ENCODE data around the gene LRP1B.
"Not testable (repeated sequence)": the region's sequence is repeated elsewhere in the genome, so short reads cannot be mapped to it uniquely, and the experiment has no call there.

The LRP1B gene

DNA sequence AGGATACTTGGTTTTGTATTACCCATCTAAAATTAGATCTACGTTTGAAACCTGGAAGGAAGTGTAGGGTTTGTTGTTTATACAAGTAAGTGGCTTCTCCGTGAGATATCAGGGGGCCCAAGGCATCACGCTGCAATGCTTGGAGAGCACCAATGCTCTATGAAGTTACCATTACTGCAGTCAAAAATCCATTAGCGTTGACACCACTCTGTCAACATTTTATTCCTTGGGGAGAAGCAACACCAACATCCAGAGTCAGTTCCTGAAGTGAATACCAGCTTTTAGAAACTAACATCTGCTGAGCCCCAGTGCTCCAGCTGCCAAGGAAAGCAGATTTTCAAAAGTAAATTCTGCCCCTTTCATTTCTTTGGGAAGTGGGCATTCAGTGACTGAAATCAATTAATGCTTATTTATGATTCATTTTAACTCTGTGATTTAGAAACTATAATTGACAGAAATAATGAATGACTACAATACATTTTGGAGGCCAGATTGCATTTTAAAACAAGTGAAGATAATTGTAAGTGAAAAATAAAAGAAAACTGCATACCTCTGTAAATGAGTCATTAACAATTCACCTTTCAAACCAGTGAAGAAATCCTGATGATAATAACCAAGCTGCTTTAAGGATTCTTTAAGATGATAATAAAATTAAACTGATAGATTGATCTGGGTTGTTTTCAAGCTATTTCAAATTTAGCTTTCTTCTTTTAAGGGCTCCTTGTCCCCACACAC lies 30.5 kb downstream of the LRP1B start:
- no peak for DNase-seq

- no peak for DNase-seq
These were observed 33.1 kb downstream of the LRP1B start for GRCh38 chr2:142097711-142098110.

DNA sequence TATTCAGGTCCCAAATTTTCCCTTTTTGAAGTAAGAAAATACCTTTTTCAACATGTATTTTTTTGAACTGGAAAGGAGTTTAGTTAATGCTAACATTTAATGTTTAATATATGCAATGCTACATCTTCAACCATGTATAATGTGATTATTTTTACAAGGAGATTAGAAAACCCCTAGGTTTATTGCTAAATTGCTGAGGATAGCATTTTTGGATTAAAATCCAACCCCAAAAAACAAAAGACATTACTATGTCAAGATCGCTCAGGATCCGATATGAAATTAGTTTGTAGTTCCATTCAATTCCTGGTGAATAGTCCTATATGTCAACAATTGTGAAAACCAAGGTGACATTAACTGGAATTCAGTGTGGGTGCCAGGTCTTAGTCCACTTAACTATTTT lies 35.2 kb downstream of the LRP1B start:
- no peak for DNase-seq

GRCh38 chr2:142094233-142094632 lies 36.6 kb downstream of the LRP1B start:
- no peak for DNase-seq

DNA sequence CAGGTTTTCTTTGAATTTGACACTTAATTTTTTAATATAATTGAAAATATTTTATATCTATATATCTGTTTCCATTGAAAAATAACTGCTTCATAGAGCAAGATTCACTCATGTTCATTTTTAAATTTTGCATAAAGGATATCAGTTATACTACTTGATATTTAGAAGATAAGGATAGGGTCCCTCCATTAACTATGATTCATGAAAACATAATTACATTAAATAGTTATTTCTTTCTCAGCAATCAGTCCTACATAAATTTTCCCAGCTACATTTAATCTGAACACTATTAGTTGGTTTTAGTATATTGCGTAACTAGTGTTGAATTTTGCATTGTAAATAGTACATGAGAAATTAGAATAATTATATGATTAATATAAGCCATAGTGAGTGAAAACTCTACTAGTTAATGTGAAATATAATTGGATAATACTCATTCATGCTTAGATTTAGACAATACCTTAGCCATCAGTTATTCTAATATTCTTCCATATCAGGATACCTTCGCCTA lies 42.7 kb downstream of the LRP1B start:
- DNase-seq = no peak

- DNase-seq = not testable (repeated sequence)
These were observed 43.2 kb downstream of the LRP1B start for GRCh38 chr2:142087585-142087984.

DNA sequence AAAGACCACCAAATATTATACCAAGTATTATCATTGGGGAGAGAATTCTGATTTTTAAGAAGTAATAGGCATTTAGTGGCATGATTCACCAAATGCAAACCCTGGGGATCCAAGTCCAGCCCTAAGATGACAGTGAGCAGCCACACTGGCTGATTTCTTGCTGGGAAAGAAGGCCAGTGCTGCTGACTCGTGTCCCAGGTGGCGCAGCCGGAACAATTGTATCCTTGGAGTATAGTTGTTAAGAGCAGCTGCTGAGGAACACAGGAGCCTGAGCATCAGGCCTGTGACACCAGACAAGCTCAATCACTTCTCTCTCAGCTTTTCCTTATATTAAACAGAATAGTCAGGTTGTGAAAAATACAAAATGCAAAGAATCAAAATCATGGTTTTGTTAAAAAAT lies 48.4 kb downstream of the LRP1B start:
- DNase-seq = no peak

DNA sequence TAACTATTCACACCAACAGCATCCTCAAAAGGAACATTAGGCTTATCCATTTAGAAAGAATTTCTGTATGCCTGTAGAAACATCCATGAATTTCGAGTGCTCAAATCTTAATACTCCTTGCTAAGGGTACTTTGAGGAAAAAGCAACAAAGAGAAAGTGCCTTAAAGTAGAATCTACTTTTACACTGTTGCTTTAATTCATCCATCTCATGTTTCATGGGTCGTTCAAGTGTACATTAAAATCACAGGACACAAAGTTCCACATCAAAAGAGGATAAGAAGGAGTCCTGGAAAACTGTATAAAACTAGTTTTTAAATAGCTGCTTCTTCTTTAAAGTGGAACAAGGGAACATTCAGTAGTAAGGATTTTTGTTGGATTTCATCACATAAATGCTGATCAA lies 54.5 kb downstream of the LRP1B start:
- DNase-seq = no peak

DNA sequence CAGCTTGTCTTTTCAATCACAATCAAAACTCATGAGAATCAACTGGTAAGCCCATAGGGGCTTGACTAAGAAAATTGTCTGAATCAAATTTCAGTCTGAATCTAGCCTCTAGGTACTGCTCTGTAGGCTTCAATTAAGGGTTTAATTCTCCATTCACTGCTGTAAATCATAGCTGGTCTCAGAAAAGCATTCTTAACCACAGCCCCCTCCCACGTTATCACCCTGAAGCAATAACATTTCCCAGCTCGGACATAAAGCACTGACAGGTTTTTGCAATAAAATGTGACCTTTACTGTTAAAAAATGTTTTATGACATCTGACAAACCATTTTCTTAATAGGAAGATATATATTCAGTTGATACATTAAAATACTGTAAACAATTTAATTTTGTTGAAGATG lies 55.0 kb downstream of the LRP1B start:
- DNase-seq = no peak

DNA sequence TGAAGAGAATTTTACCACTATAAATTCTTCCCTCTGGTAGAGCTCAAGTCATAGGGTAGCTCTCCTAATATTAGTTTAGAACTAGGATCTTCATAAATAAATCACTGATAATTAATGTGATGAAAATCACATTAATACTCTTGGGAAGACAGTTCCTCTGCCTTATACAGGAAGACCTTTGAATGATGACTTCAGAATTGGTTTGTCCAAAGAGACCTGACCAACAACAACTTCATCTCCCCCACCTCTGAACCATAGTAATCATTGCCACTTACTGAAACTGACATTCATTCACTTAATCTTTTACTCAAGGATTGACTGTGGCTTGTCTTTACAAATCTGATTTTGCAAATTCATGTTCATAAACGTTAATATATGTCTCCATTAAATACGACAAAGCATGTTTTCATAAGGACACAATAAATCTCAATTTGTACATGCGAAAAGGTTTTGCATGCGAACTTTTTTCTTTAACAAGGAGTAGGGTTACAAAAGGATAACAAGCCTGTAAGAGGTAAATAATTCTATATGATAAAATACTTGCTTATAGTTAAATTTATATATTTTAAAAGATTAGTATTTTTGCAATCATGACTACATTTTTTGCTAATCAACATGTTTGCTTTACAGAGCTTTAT lies 61.4 kb downstream of the LRP1B start:
- no peak for DNase-seq

- DNase-seq = no peak
These were observed 65.1 kb downstream of the LRP1B start for GRCh38 chr2:142065700-142066099.

DNA sequence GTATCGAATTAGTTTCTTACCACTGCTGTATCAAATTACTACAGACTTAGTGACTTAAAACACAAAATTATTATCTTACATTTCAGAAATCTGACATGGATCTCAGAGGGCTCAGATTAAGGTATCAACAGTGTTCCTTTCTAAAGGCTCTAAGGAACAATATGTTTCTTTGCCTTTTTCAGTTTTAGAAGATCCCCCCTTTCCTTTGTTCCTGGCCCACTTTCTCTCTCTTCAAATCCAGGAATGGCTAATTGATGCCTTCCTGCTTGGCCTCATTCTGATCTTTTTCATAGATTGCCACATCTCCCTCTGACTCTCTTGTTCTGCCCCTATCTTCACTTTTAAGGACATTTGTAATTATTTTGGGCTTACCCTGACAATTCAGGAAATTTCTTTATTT lies 65.7 kb downstream of the LRP1B start:
- no peak for DNase-seq

DNA sequence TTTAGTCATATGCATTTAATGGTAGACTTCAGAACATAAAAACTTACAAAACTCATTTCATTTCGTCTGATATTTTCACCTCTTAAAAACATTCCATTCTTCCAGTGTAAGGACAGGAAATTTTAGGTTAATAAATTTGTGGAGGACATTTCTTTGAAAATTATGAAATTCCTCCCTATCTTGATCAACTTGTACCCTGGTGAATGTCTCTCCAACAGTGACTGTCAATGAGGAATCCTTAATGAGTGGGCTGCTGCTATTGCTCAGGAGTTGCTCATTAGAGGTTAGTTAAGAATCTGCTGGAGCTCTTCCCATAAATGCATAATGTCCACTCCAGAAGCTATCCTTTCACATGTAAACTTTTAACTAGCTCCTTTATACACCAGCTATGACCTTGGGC lies 69.1 kb downstream of the LRP1B start:
- no peak for DNase-seq

DNA sequence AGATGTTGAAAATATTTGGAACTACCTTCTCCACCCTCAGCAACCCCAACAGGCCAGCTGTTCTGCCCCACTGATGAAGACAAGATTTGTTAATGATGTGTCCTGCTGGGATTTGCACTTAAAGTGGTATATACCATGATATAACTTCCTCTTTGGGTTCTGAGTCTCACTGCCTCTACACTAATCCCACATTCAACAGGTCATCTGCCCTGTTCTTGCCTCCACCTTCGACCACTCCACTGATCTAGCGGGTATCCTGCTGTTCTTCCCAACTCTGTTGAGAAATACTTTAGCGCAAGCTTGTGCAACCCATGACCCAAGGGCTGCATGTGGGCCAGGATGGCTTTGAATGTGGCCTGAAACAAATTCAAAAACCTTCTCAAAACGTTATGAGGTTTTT lies 72.7 kb downstream of the LRP1B start:
- DNase-seq = no peak

GRCh38 chr2:142056784-142057183 lies 74.0 kb downstream of the LRP1B start:
- DNase-seq = no peak

- no peak for DNase-seq
These were observed 78.5 kb downstream of the LRP1B start for GRCh38 chr2:142052220-142052863.

- DNase-seq = no peak
These were observed 82.2 kb downstream of the LRP1B start for GRCh38 chr2:142048581-142048980.

DNA sequence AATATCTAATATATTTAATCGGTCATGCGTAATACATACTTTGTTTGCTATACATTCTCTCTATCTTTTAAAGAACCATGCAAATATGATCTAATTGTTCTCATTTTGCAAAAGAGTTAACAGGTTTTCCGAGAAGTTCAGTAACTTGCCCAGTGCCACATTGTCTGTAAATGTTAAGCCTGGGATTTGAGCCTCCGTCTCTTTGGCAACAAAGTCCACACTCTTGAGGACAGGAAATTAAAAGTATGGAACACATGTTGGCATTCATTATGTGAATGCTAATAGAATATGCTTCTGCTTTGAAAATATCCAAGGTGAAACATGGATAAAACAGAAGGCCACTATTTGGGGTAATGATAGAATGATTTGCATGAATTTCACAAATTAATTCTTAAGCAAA lies 85.2 kb downstream of the LRP1B start:
- no peak for DNase-seq

DNA sequence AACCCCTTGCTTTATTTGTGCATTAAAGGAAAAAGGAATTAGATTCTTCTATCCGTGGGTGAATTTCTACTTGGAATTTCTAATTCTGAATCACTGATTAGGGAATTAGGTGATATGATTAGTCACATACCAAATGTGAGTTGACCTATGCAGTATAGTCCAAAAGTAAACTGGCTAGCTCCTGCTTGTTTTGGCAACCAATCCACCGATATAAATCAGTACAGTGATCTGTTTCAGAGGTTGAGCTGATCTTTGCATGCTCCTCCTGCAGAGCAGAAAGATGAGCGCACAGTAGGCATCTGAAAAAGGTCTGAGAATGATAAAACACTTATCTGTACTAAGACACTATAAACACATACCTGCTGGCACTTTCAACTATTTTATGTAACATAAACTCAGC lies 86.6 kb downstream of the LRP1B start:
- DNase-seq = no peak

GRCh38 chr2:142042536-142043199 lies 88.1 kb downstream of the LRP1B start:
- DNase-seq = no peak

DNA sequence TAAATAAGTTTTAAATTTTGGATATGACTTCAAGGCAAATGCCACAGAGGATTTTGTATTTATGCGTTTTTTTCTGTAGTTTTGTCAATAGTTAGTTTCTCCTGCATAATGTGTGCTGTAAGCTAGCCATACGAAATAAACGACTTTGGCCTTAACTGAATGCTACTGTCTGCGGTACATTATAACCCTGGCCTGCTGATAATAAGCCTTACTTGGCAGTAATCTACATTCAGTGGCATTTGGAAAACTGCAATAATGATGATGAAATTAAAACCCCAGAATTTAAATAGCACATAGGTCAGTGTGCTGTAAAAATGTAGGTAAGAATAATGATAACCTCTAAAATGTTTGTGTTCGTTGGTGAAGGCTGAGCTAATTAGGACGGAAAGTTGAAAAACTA lies 88.8 kb downstream of the LRP1B start:
- DNase-seq = no peak

GRCh38 chr2:142041105-142041504 lies 89.7 kb downstream of the LRP1B start:
- DNase-seq = no peak

- no peak for DNase-seq
These were observed 90.3 kb downstream of the LRP1B start for GRCh38 chr2:142040556-142040955.

DNA sequence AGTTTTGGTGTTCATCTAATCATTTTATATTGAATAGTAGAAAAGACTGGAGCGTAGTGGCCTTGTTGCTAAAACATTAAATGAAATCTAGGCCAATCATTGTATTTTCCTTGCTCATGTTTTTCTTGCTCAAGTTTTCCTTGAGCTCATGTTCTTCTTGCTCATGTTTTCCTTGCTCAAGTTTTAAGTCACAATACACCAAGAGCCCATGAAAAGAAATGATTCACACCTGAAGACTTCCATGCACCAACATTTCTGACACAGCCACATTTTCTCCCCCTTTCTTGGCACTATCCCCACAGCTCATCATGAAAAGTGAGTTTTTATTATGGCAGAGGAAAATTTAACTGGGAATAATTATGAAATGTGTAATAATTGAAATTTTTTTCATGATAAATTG lies 92.0 kb downstream of the LRP1B start:
- no peak for DNase-seq

Measured in stimulated activated naive CD4-positive, alpha-beta T cell (primary cell).